Gastroesophageal sphincter (tissue), 4 donors: Measurements from ENCODE around the gene C10orf53. TPM values are rescaled to one million over a fixed set of nuclear protein-coding genes. Genes with fewer than 3 reads are reported as not detected.

ENCODE experiments used
- ATAC-seq: fragments of 150-250 bp; one replicate; pipeline ENCODE4 v1.9.1; 2016; ENCODE audit warnings: mild to moderate bottlenecking, moderate library complexity
- H3K27ac ChIP-seq, 4 donors: fragments of 200-600 bp; sonication (generic) in 3 of 4; 1 replicate in 3 of 4; 2 replicates in 1 of 4; pipeline ENCODE4 v1.5.1; 2016 to 2019
- H3K27me3 ChIP-seq: fragments of 200-600 bp; sonication (generic); one replicate; pipeline ENCODE4 v1.5.1; 2019
- H3K36me3 ChIP-seq, 2 donors: fragments of 200-600 bp; sonication (generic); one replicate each; pipeline ENCODE4 v1.5.1; 2019; ENCODE audit warnings: control low read depth in 1 of 2
- H3K4me1 ChIP-seq, 3 donors: fragments of 200-600 bp; sonication (generic); 1 replicate in 2 of 3; 2 replicates in 1 of 3; pipeline ENCODE4 v1.5.1; 2016 to 2019; ENCODE audit warnings: control low read depth in 2 of 3
- H3K4me3 ChIP-seq, 2 donors: fragments of 200-600 bp; sonication (generic); one replicate each; pipeline ENCODE4 v1.5.1; 2019; ENCODE audit warnings: mild to moderate bottlenecking in 1 of 2, moderate library complexity in 1 of 2
- H3K9me3 ChIP-seq, 3 donors: fragments of 200-600 bp; sonication (generic); one replicate each; pipeline ENCODE4 v1.5.1; 2017 to 2019; ENCODE audit warnings: control low read depth in 2 of 3
- EP300 ChIP-seq: sonication (generic); formaldehyde crosslinking; IDR thresholded peaks from one replicate; pipeline ENCODE4 v1.6.1; 2017; ENCODE audit warnings: antibody characterized with exemption, mild to moderate bottlenecking
- POLR2A ChIP-seq, 2 donors: fragments of 450-650 bp; IDR thresholded peaks; one replicate each; pipeline ENCODE4 v1.6.1; 2017; ENCODE audit warnings: antibody characterized with exemption in 2 of 2, mild to moderate bottlenecking in 2 of 2, moderate library complexity in 1 of 2
- POLR2AphosphoS5 ChIP-seq: sonication (generic); formaldehyde crosslinking; IDR thresholded peaks from one replicate; pipeline ENCODE4 v1.6.1; 2017; ENCODE audit warnings: antibody characterized with exemption
- WGBS, 2 donors: methylation state at CpG; one replicate each; pipeline ENCODE4 v1.1.5; 2018; ENCODE audit warnings: low coverage in 1 of 2; 5-methylcytosine and 5-hydroxymethylcytosine counted together
- total RNA-seq, 4 donors: library from RNA; depleted of rRNA; stranded (reverse); fragments of >200 nt; gene quantifications; one replicate each; pipeline ENCODE4 v1.1.0, GENCODE V29; 2016
- TF ChIP-seq, protein P1 (sequence below), 4 experiments: fragments of 200-600 bp in 2 of 4; fragments of 450-650 bp in 2 of 4; sonication (generic) in 1 of 4; IDR thresholded peaks; one replicate each; pipeline ENCODE4 v1.5.1; 2017 to 2019; ENCODE audit warnings: antibody characterized with exemption in 4 of 4, mild to moderate bottlenecking in 2 of 4, moderate library complexity in 2 of 4

Gene C10orf53
- total RNA-seq: not detected

- Histone ChIP-seq H3K27ac (no peak within 1 kb of the TSS), H3K27me3 (peaks cover 25% of the 10 kb centered on the region), H3K36me3 (no peaks in the 10 kb centered on the region), H3K4me1 (no peaks in the 10 kb centered on the region), H3K4me3 (no peak within 1 kb of the TSS), H3K9me3 (peaks cover 0 to 48% (median 0%) of the 10 kb centered on the region in 3 donors)
- no peak for ATAC-seq
- TF ChIP-seq POLR2A (IDR thresholded peaks at IDR 0.05) (no peak), EP300 (no peak), POLR2AphosphoS5 (no peak)
- TF ChIP-seq, protein P1, sequence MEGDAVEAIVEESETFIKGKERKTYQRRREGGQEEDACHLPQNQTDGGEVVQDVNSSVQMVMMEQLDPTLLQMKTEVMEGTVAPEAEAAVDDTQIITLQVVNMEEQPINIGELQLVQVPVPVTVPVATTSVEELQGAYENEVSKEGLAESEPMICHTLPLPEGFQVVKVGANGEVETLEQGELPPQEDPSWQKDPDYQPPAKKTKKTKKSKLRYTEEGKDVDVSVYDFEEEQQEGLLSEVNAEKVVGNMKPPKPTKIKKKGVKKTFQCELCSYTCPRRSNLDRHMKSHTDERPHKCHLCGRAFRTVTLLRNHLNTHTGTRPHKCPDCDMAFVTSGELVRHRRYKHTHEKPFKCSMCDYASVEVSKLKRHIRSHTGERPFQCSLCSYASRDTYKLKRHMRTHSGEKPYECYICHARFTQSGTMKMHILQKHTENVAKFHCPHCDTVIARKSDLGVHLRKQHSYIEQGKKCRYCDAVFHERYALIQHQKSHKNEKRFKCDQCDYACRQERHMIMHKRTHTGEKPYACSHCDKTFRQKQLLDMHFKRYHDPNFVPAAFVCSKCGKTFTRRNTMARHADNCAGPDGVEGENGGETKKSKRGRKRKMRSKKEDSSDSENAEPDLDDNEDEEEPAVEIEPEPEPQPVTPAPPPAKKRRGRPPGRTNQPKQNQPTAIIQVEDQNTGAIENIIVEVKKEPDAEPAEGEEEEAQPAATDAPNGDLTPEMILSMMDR (IDR thresholded peaks at IDR 0.05): no peak
- 0 to 3% methylated on average over 6 of the region's 36 CpGs for WGBS, 2 donors
These were observed at the start of gene C10orf53 for GRCh38 chr10:49679480-49679893. C10orf53 (plus strand) TSS chr10:49679651; CDS start chr10:49679698, 47 bp downstream.

- H3K4me3 ChIP-seq: no peak overlapping the region
- H3K9me3 ChIP-seq: no peaks in the 10 kb centered on the region
- WGBS, 2 donors: 89% methylated on average over 5 of the region's 6 CpGs; no CpG with 5 or more reads in 1 of the 2 donors
- no peak for ATAC-seq
- no peaks in the 10 kb centered on the region for H3K36me3 ChIP-seq
- peaks cover 26% of the 10 kb centered on the region for H3K27me3 ChIP-seq
- no peaks in the 10 kb centered on the region for H3K4me1 ChIP-seq
- no peak for TF ChIP-seq POLR2A (IDR thresholded peaks at IDR 0.05)
- TF ChIP-seq, protein P1 (IDR thresholded peaks at IDR 0.05): no peak
- TF ChIP-seq EP300: no peak
- TF ChIP-seq POLR2AphosphoS5: no peak
- H3K27ac ChIP-seq: no peak overlapping the region
These were observed 47.5 kb upstream of the C10orf53 start for GRCh38 chr10:49631975-49632374.

DNA sequence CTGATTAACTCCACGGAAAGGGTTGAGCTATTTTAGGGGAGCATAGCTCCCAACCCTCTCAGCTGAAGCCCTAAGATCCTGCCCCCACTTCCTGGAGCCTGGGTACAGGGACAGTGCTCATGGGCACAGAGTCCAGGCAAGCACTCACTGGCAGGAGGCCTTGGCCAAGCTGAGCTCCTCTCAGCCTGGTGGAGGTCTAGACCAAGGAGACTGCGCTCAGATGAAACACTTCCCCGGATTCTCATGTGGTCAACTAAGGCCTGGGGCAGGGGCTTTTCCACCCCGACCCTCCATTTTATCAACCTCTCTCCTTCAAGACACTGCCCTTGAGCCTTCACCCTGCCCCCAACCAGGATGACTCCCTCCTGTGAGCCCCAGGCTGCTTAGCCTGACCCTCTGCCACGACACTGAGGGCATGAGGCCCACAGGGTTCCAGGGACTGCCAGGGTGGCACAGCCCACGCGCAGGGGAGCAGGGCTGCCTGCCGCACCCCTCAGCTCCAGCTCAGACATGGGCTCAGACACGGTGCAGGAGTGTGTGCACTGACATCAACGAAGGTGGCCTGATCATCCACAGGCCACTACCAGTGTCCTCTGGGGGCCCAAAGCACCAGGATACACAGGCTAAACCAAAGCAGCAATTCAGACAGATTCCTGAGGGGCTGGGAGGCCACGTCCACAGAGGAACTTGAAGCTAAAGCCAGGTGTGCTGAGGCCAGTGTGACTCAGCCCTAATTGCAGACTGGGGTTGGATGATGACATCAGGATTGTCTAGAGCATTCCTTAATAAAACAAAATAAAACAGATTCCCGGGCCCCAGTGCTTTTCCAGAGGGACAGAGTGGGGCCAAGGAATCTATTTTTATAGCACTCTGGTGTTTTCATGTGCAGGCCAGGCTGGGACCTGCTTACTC is 46.8 kb upstream of the C10orf53 start:
- H3K36me3 ChIP-seq: no peaks in the 10 kb centered on the region
- no peaks in the 10 kb centered on the region for H3K9me3 ChIP-seq
- TF ChIP-seq, protein P1 (IDR thresholded peaks at IDR 0.05): no peak
- TF ChIP-seq POLR2AphosphoS5 (no peak), POLR2A (IDR thresholded peaks at IDR 0.05) (no peak), EP300 (no peak)
- WGBS, 2 donors: 58% methylated on average over 2 to 4 of the region's 12 CpGs
- no peak overlapping the region for H3K27ac ChIP-seq
- no peaks in the 10 kb centered on the region for H3K4me1 ChIP-seq
- no peak for ATAC-seq
- no peak overlapping the region for H3K4me3 ChIP-seq
- peaks cover 26% of the 10 kb centered on the region for H3K27me3 ChIP-seq

GRCh38 chr10:49633327-49634068 is 46.0 kb upstream of the C10orf53 start:
- no peak overlapping the region for H3K4me3 ChIP-seq
- H3K27ac ChIP-seq: no peak overlapping the region
- H3K9me3 ChIP-seq: no peaks in the 10 kb centered on the region
- no peaks in the 10 kb centered on the region for H3K36me3 ChIP-seq
- WGBS, 2 donors: 7 to 15% methylated on average over 3 to 7 of the region's 13 CpGs
- no peaks in the 10 kb centered on the region for H3K4me1 ChIP-seq
- TF ChIP-seq EP300 (no peak), POLR2AphosphoS5 (no peak), POLR2A (IDR thresholded peaks at IDR 0.05) (no peak)
- TF ChIP-seq, protein P1 (IDR thresholded peaks at IDR 0.05): no peak
- H3K27me3 ChIP-seq: peaks cover 26% of the 10 kb centered on the region
- ATAC-seq: no peak
